ENCODE data around the gene RTN4R. TPM values are rescaled to one million over a fixed set of nuclear protein-coding genes. Genes with fewer than 3 reads are reported as not detected.

RTN4R gene
- total RNA-seq, 1 donor: under 0.01 TPM

- no peak overlapping the region for H3K4me2 ChIP-seq (ENCODE audit: insufficient read depth, low read length)
- no peak overlapping the region for H3K27ac ChIP-seq (ENCODE audit: low read depth, low read length)
- no peak for DNase-seq (ENCODE audit: insufficient read length, low spot score, missing footprints)
- H2AFZ ChIP-seq (ENCODE audit: low read length): no peak overlapping the region
- H3K36me3 ChIP-seq (ENCODE audit: insufficient read depth, low read length): no peaks in the 10 kb centered on the region
- TF ChIP-seq CTCF (IDR thresholded peaks at IDR 0.05; ENCODE audit: extremely low read depth, low read depth, low read length): no peak
- H3K4me3 ChIP-seq (ENCODE audit: insufficient read depth, low read length): no peak overlapping the region
- H3K9me3 ChIP-seq (ENCODE audit: low read depth, low read length): no peaks in the 10 kb centered on the region
- H3K79me2 ChIP-seq (ENCODE audit: insufficient read depth, low read length): no peaks in the 10 kb centered on the region
- peaks cover 3% of the 10 kb centered on the region for H3K27me3 ChIP-seq (ENCODE audit: insufficient read depth, low read length)
- H3K4me1 ChIP-seq (ENCODE audit: insufficient read depth, low read length): peaks cover 9% of the 10 kb centered on the region
- no peaks in the 10 kb centered on the region for H4K20me1 ChIP-seq (ENCODE audit: insufficient read depth, low read length)
These were observed 18.2 kb downstream of the RTN4R start for GRCh38 chr22:20249797-20250354.

GRCh38 chr22:20248461-20248978 is 19.6 kb downstream of the RTN4R start:
- Histone ChIP-seq H3K79me2 (ENCODE audit: insufficient read depth, low read length) (no peaks in the 10 kb centered on the region), H2AFZ (ENCODE audit: low read length) (no peak overlapping the region), H3K4me3 (ENCODE audit: insufficient read depth, low read length) (no peak overlapping the region), H3K36me3 (ENCODE audit: insufficient read depth, low read length) (no peaks in the 10 kb centered on the region), H3K9me3 (ENCODE audit: low read depth, low read length) (no peaks in the 10 kb centered on the region), H3K27me3 (ENCODE audit: insufficient read depth, low read length) (no peaks in the 10 kb centered on the region), H4K20me1 (ENCODE audit: insufficient read depth, low read length) (no peaks in the 10 kb centered on the region), H3K4me2 (ENCODE audit: insufficient read depth, low read length) (no peak overlapping the region), H3K27ac (ENCODE audit: low read depth, low read length) (no peak overlapping the region), H3K4me1 (ENCODE audit: insufficient read depth, low read length) (peaks cover 10% of the 10 kb centered on the region)
- no peak for TF ChIP-seq CTCF (IDR thresholded peaks at IDR 0.05; ENCODE audit: extremely low read depth, low read depth, low read length)
- DNase-seq (ENCODE audit: insufficient read length, low spot score, missing footprints): no peak

GRCh38 chr22:20247608-20248171 is 20.4 kb downstream of the RTN4R start:
- no peak for TF ChIP-seq CTCF (IDR thresholded peaks at IDR 0.05; ENCODE audit: extremely low read depth, low read depth, low read length)
- H4K20me1 ChIP-seq (ENCODE audit: insufficient read depth, low read length): no peaks in the 10 kb centered on the region
- no peaks in the 10 kb centered on the region for H3K27me3 ChIP-seq (ENCODE audit: insufficient read depth, low read length)
- no peak for DNase-seq (ENCODE audit: insufficient read length, low spot score, missing footprints)
- no peak overlapping the region for H3K4me3 ChIP-seq (ENCODE audit: insufficient read depth, low read length)
- no peaks in the 10 kb centered on the region for H3K36me3 ChIP-seq (ENCODE audit: insufficient read depth, low read length)
- no peaks in the 10 kb centered on the region for H3K9me3 ChIP-seq (ENCODE audit: low read depth, low read length)
- peaks cover 14% of the 10 kb centered on the region for H3K4me1 ChIP-seq (ENCODE audit: insufficient read depth, low read length)
- H3K4me2 ChIP-seq (ENCODE audit: insufficient read depth, low read length): no peak overlapping the region
- no peak overlapping the region for H2AFZ ChIP-seq (ENCODE audit: low read length)
- no peaks in the 10 kb centered on the region for H3K79me2 ChIP-seq (ENCODE audit: insufficient read depth, low read length)
- no peak overlapping the region for H3K27ac ChIP-seq (ENCODE audit: low read depth, low read length)

- no peak for TF ChIP-seq CTCF (IDR thresholded peaks at IDR 0.05; ENCODE audit: extremely low read depth, low read depth, low read length)
- H3K36me3 ChIP-seq (ENCODE audit: insufficient read depth, low read length): no peaks in the 10 kb centered on the region
- no peak for DNase-seq (ENCODE audit: insufficient read length, low spot score, missing footprints)
- no peak overlapping the region for H2AFZ ChIP-seq (ENCODE audit: low read length)
- H3K79me2 ChIP-seq (ENCODE audit: insufficient read depth, low read length): no peaks in the 10 kb centered on the region
- H3K27me3 ChIP-seq (ENCODE audit: insufficient read depth, low read length): no peaks in the 10 kb centered on the region
- H3K9me3 ChIP-seq (ENCODE audit: low read depth, low read length): no peaks in the 10 kb centered on the region
- H3K27ac ChIP-seq (ENCODE audit: low read depth, low read length): no peak overlapping the region
- no peaks in the 10 kb centered on the region for H4K20me1 ChIP-seq (ENCODE audit: insufficient read depth, low read length)
- H3K4me1 ChIP-seq (ENCODE audit: insufficient read depth, low read length): peaks cover 14% of the 10 kb centered on the region
- no peak overlapping the region for H3K4me3 ChIP-seq (ENCODE audit: insufficient read depth, low read length)
- no peak overlapping the region for H3K4me2 ChIP-seq (ENCODE audit: insufficient read depth, low read length)
These were observed 21.1 kb downstream of the RTN4R start for GRCh38 chr22:20247010-20247505.

Data from osteoblast (primary cell).